HepG2 (cell line): ENCODE measurements around the gene TEX9. TPM values are rescaled to one million over a fixed set of nuclear protein-coding genes. Genes with fewer than 3 reads are reported as not detected.

Experiments
- ARID5B ChIP-seq: IDR thresholded peaks from 2 replicates; pipeline ENCODE4 v1.4.0; 2020; ENCODE audit warnings: mild to moderate bottlenecking, missing genetic modification reagents
- ELF3 ChIP-seq: IDR thresholded peaks from 2 replicates; pipeline ENCODE4 v1.6.1; 2016; ENCODE audit warnings: missing genetic modification reagents, missing compliant biosample characterization
- ETV5 ChIP-seq: IDR thresholded peaks from 2 replicates; pipeline ENCODE4 v1.6.1; 2018; ENCODE audit warnings: missing biosample characterization, missing genetic modification reagents, inconsistent platforms, borderline replicate concordance
- ETV6 ChIP-seq: sonication (generic); formaldehyde crosslinking; conservative IDR thresholded peaks from 2 replicates; pipeline ENCODE4 v1.4.0; 2020; ENCODE audit warnings: missing genetic modification reagents
- GABPA ChIP-seq, 2 experiments: IDR thresholded peaks; 2 replicates each; pipeline ENCODE4 v1.6.1; 2011 to 2016; ENCODE audit warnings: low read depth in 2 of 2, low read length in 1 of 2, missing biosample characterization in 1 of 2, missing genetic modification characterization in 1 of 2
- GATAD2A ChIP-seq: IDR thresholded peaks from 2 replicates; pipeline ENCODE4 v1.6.1; 2016
- HMG20A ChIP-seq: IDR thresholded peaks from 2 replicates; pipeline ENCODE4 v1.6.1; 2016; ENCODE audit warnings: borderline replicate concordance
- HNF4A ChIP-seq: sonication (generic); formaldehyde crosslinking; IDR thresholded peaks from 2 replicates; pipeline ENCODE4 v1.4.0; 2020; ENCODE audit warnings: missing genetic modification reagents
- HNF4G ChIP-seq, 2 experiments: sonication (generic) in 1 of 2; formaldehyde crosslinking in 1 of 2; IDR thresholded peaks; 2 replicates each; pipeline versions ENCODE4 v1.4.0 to v1.6.1; 2011 to 2020; ENCODE audit warnings: borderline replicate concordance in 2 of 2, low read depth in 2 of 2, mild to moderate bottlenecking in 2 of 2, low read length in 1 of 2, missing genetic modification reagents in 1 of 2, moderate library complexity in 1 of 2
- IRF2 ChIP-seq: IDR thresholded peaks from 2 replicates; pipeline ENCODE4 v1.6.1; 2018; ENCODE audit warnings: missing genetic modification reagents, missing compliant biosample characterization
- MBNL3 ChIP-seq: fragments of 250-450 bp; sonication (Bioruptor Pico); conservative IDR thresholded peaks from 2 replicates; pipeline ENCODE4 v1.8.0; 2022; ENCODE audit warnings: mild to moderate bottlenecking, inconsistent platforms
- MED1 ChIP-seq: sonication (generic); formaldehyde crosslinking; IDR thresholded peaks from 2 replicates; pipeline ENCODE4 v1.4.0; 2020; ENCODE audit warnings: missing genetic modification reagents
- MIXL1 ChIP-seq: IDR thresholded peaks from 2 replicates; pipeline ENCODE4 v1.6.1; 2016
- PATZ1 ChIP-seq: sonication (generic); formaldehyde crosslinking; IDR thresholded peaks from 2 replicates; pipeline ENCODE4 v1.4.0; 2020; ENCODE audit warnings: missing genetic modification reagents
- POGZ ChIP-seq: sonication (generic); formaldehyde crosslinking; IDR thresholded peaks from 2 replicates; pipeline ENCODE4 v1.4.0; 2020; ENCODE audit warnings: mild to moderate bottlenecking, missing genetic modification reagents
- RARA ChIP-seq: IDR thresholded peaks from 2 replicates; pipeline ENCODE4 v1.6.1; 2016; ENCODE audit warnings: missing genetic modification reagents, missing compliant biosample characterization
- RXRB ChIP-seq: IDR thresholded peaks from 2 replicates; pipeline ENCODE4 v1.6.1; 2016; ENCODE audit warnings: borderline replicate concordance, missing genetic modification reagents, missing compliant biosample characterization
- SALL1 ChIP-seq: sonication (generic); formaldehyde crosslinking; IDR thresholded peaks from 2 replicates; pipeline ENCODE4 v1.8.0; 2022; ENCODE audit warnings: mild to moderate bottlenecking, missing genetic modification reagents
- SAP130 ChIP-seq: IDR thresholded peaks from 2 replicates; pipeline ENCODE4 v1.6.1; 2016; ENCODE audit warnings: low read depth
- SOX13 ChIP-seq, 3 experiments: fragments of 450-650 bp in 1 of 3; sonication (generic) in 1 of 3; formaldehyde crosslinking in 1 of 3; IDR thresholded peaks in 2 of 3; conservative IDR thresholded peaks in 1 of 3; 2 replicates each; pipeline versions ENCODE4 v1.5.0 to v1.6.1; 2016 to 2020; ENCODE audit warnings: antibody characterized with exemption in 1 of 3, mild to moderate bottlenecking in 1 of 3, missing compliant biosample characterization in 1 of 3, missing genetic modification reagents in 1 of 3, moderate library complexity in 1 of 3
- ZMYM4 ChIP-seq: sonication (generic); formaldehyde crosslinking; IDR thresholded peaks from 2 replicates; pipeline ENCODE4 v1.8.1; 2023; ENCODE audit warnings: mild to moderate bottlenecking, missing genetic modification reagents
- ZNF292 ChIP-seq: sonication (generic); formaldehyde crosslinking; IDR thresholded peaks from 2 replicates; pipeline ENCODE4 v1.8.1; 2022; ENCODE audit warnings: mild to moderate bottlenecking, low read depth, missing genetic modification reagents, borderline replicate concordance
- ZNF362 ChIP-seq: sonication (generic); formaldehyde crosslinking; IDR thresholded peaks from 2 replicates; pipeline ENCODE4 v1.4.0; 2020; ENCODE audit warnings: missing genetic modification reagents, mild to moderate bottlenecking, borderline replicate concordance
- polyA plus RNA-seq, 8 experiments: library from polyadenylated mRNA; depleted of rRNA in 3 of 8; stranded (reverse) in 7 of 8; unstranded in 1 of 8; fragments of >200 nt; fragmentation: Illumina TruSeq in 4 of 8; extraction: Trizol in 4 of 8; gene quantifications; 2 replicates each; pipeline versions ENCODE4 v1.2.1 to v1.2.3, GENCODE V29; 2011 to 2016; ENCODE audit warnings: low read depth in 4 of 8, missing spikeins in 1 of 8, mixed read lengths in 1 of 8; ENCODE audit not compliant: insufficient read depth in 1 of 8
- total RNA-seq, 5 experiments: library from RNA; depleted of rRNA; stranded (reverse); fragments of >200 nt; fragmentation: Illumina TruSeq; extraction: Trizol; gene quantifications; 2 replicates each; pipeline ENCODE4 v1.2.3, GENCODE V29; 2016; ENCODE audit warnings: low read depth in 1 of 5

TEX9 gene
- total and polyA plus RNA-seq, 2 of the 13 experiments (the other 11 are each of a cell fraction or from before 2014, with no cell fraction given) = 0.82 to 6.9 TPM

- TF ChIP-seq GABPA (IDR thresholded peaks at IDR 0.05; ENCODE audit: low read depth, low read length) (no peak), GABPA (CRISPR knock-in tag; IDR thresholded peaks at IDR 0.05; ENCODE audit: low read depth) (peak; percentile 48; the same call in 1 of the 2 replicates), HNF4A (CRISPR knock-in tag) (peak; percentile 88), MBNL3 (CRISPR knock-in tag) (no peak), ZNF292 (CRISPR knock-in tag) (0 out of 2 replicates have a peak, but pooled peaks have one; percentile 38), SAP130 (peak; percentile 58), ZNF362 (CRISPR knock-in tag) (no peak), RARA (CRISPR knock-in tag) (0 out of 2 replicates have a peak, but pooled peaks have one; percentile 31), ZMYM4 (CRISPR knock-in tag) (peak; percentile 60; the same call in 1 of the 2 replicates), GATAD2A (CRISPR knock-in tag) (peak; percentile 71; the same call in 1 of the 2 replicates), ELF3 (0 out of 2 replicates have a peak, but pooled peaks have one; percentile 33), SOX13 (IDR thresholded peaks at IDR 0.05) (no peak), SOX13 (CRISPR knock-in tag; conservative IDR thresholded peaks at IDR 0.05 in 1 of 2, IDR thresholded peaks at IDR 0.05 in 1 of 2) (peak in 1 of 2 experiments; percentile 24; a peak in 1 of 4 replicates), RXRB (CRISPR knock-in tag) (0 out of 2 replicates have a peak, but pooled peaks have one; percentile 39), ETV5 (peak; percentile 83; the same call in 1 of the 2 replicates), POGZ (CRISPR knock-in tag) (peak; percentile 62), MED1 (CRISPR knock-in tag) (peak; percentile 36; the same call in 1 of the 2 replicates), HMG20A (CRISPR knock-in tag) (peak; percentile 29; the same call in 1 of the 2 replicates), ARID5B (CRISPR knock-in tag) (peak; percentile 80), IRF2 (CRISPR knock-in tag) (peak; percentile 51; the same call in 1 of the 2 replicates), HNF4G (IDR thresholded peaks at IDR 0.05; ENCODE audit: borderline replicate concordance, low read depth, low read length) (no peak), HNF4G (CRISPR knock-in tag; IDR thresholded peaks at IDR 0.05; ENCODE audit: borderline replicate concordance, low read depth) (peak; percentile 39; the same call in 1 of the 2 replicates), ETV6 (CRISPR knock-in tag) (no peak), PATZ1 (CRISPR knock-in tag) (no peak), SALL1 (CRISPR knock-in tag) (peak; percentile 78), MIXL1 (CRISPR knock-in tag) (0 out of 2 replicates have a peak, but pooled peaks have one; percentile 39)
Measured at GRCh38 chr15:56469483-56469882, 104.3 kb downstream of the TEX9 start (continued).
